ENCODE measurements around the gene PLOD2.

The PLOD2 gene

DNA sequence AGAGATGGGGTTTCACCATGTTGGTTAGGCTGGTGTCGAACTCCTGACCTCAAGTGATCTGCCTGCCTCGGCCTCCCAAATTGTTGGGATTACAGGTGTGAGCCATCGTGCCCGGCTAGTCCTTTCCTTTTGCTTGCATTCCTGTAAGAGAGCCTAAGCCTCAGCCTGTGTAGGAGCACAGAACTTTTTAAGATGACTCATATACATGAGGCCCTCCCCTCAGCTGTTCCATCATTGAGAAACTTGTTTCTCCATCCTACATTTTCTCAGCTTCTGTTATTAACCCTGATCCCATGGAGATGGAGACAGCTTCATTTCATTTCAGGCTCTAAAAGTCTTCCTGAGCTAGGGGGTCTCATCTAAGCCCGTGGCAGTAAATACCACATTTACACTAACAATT lies 123.3 kb downstream of the PLOD2 start:
- DNase-seq (ENCODE audit: low spot score), result no peak

DNA sequence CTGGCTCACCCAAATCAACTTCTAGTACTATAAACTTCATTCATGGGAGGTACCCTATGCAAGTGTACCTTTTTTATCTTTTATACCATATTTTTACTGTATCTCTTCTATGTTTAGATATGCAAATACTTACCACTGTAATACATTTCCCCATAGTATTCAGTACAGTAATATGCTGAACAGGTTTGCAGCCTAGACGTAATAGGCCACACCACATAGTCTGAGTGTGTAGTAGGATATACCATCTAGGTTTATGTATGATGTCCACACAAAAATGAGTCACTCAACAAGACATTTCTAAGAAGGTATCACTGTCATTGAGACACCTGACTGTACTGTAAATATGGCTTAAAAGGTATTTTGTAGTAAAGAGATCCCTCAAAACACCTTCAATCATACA lies 124.7 kb downstream of the PLOD2 start:
- no peak for DNase-seq (ENCODE audit: low spot score)

DNA sequence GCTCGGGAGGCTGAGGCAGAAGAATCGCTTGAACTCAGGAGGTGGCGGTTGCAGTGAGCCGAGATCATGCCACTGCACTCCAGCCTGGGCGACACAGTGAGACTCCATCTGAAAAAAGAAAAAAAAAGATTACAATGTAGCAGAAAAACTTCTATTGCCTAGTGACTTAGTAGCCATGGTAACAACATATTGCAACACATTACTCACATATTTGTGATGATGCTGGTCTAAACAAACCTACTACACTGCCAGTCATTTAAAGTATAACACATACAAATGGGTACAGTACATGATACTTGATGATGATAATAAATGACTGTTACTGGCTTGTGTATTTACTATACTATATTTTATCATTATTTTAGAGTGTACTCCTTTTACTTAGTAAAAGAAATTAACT lies 125.6 kb downstream of the PLOD2 start:
- no peak for DNase-seq (ENCODE audit: low spot score)

DNA sequence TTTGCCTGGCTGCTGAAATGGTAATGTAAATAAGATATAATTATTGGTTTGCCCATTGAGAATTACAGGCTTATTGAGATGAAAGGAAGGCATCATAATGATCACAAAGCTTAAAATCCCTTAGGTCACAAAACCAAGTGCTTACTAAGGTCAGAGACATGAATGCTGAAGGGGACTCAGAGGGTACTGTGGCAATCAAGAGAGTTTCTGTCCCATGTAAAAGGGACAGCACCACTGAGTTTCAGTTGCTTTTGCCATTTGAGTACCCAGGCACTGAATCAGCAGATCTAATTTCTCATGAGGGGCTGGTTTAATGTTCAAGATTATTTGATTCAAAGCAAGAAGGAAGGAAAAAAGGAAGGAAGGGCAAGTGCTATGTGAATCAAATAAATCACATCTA lies 127.0 kb downstream of the PLOD2 start:
- DNase-seq (ENCODE audit: low spot score), result no peak

DNA sequence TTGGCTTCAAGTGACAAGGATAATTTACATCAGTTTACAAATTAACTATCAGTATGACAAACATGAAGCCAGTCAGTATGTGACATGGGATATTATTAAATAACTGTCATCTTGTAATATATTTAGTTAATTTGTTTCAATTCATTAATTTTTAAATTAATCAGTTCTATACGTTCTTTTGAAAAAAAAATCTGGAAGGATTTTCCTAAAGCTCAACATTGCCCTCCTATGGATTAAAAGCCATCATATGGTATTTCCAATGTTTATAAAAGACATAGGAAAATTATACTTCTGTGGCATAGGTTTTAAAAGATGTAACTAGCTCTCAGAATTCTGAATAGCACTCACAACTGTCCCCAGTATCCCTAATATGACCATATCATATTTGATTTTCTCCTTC lies 134.4 kb downstream of the PLOD2 start:
- DNase-seq (ENCODE audit: low spot score), result no peak

DNA sequence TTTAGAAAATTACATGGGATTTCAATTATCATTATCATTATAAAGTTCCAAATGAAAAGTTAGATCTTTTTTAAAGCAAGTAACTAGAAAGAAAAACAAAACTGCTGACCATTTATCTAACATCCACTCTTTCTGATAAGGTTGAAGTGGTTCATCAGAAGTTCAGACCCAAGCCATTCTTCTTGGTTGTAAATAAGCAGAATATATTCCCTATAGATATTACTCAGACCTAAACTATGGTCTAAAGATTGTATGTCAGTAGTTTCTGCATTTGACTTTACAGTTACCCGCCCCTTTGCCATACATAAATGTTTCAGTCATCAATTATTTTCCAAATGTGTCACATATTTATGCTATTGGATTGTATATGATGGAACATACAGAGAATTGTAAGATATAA lies 136.7 kb downstream of the PLOD2 start:
- DNase-seq (ENCODE audit: low spot score), result no peak

DNA sequence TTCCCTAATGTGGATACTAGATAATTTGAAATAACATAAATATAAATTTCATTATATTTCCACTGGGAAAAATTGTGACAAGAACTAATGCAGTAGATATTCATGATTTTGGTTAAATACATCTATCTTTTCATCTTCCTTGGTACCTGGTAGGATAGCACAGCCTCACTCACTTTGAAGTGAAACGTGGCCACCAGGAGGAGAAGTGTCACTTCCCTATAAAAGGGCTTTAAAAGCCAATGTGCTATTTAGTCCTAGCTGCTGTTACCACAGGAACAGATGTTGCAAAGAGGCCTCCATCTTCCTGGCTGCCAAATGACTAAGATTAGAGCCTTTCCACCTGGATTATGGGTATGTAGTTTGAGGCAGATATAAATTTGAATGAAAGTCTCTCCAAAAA lies 140.0 kb downstream of the PLOD2 start:
- no peak for DNase-seq (ENCODE audit: low spot score)

DNA sequence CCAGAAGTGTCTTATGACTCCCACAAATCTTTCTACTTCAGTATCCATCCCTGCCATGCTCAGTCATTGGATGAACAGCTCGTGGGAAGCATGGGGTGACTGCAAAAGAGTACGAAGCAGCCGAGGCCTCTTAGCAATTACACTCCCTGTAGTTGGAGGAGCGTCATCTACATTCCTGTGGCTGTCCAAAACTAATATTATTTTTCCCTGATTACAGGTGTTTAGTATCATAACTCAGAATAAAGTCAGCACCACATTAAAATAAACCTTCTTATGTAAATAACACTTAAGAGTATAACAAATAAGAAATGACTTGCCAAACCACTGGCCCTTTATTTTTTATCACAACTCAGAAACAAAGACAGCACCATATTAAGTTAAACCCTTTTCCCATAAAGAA lies 141.5 kb downstream of the PLOD2 start:
- no peak for DNase-seq (ENCODE audit: low spot score)

Data from CD4-positive, alpha-beta T cell treated with Interleukin-15 for 4 hours (primary cell).